ENCODE measurements around the gene SFT2D3. TPM values are rescaled to one million over a fixed set of nuclear protein-coding genes. Genes with fewer than 3 reads are reported as not detected.

SFT2D3 gene
- total and polyA plus RNA-seq, 4 donors, result 2.4 to 4.9 (median 4.7) TPM; not detected in 1

GRCh38 chr2:127709336-127709735 is 8.0 kb downstream of the SFT2D3 start:
- no peak for DNase-seq (ENCODE audit: low spot score)
- peaks cover 5 to 30% (median 21%) of the 10 kb centered on the region in 4 donors for H3K36me3 ChIP-seq (ENCODE audit: control insufficient read depth in 4 of 4, insufficient read depth in 3 of 4, low read depth in 1 of 4, low read length in 3 of 4)
- WGBS, result 96% methylated on average over 13 of the region's 13 CpGs

More at GRCh38 chr2:127709336-127709735, 8.0 kb downstream of the SFT2D3 start:
- Histone ChIP-seq H3K27ac (ENCODE audit: low read depth in 1 of 2, low read length in 2 of 2) (no peak overlapping the region), H3K9me3 (ENCODE audit: control insufficient read depth in 4 of 4, low read length in 3 of 4) (no peaks in the 10 kb centered on the region), H3K9ac (ENCODE audit: low read depth in 1 of 2, low read length in 2 of 2) (no peak overlapping the region), H3K27me3 (ENCODE audit: control insufficient read depth in 4 of 4, insufficient read depth in 4 of 4, low read length in 3 of 4) (no peaks in the 10 kb centered on the region), H3K4me1 (ENCODE audit: control insufficient read depth in 4 of 4, insufficient read depth in 4 of 4, low read length in 3 of 4) (peaks cover 4 to 18% (median 13%) of the 10 kb centered on the region in 4 donors), H3K4me3 (ENCODE audit: low read depth in 1 of 3, low read length in 3 of 3) (no peak overlapping the region)
- TF ChIP-seq RAD21 (IDR thresholded peaks at IDR 0.05), result no peak
- TF ChIP-seq GABPA (IDR thresholded peaks at IDR 0.05 in 1 of 2, conservative IDR thresholded peaks at IDR 0.05 in 1 of 2), result no peak
- TF ChIP-seq HNF4G (IDR thresholded peaks at IDR 0.05), result no peak
- TF ChIP-seq HNF4A (conservative IDR thresholded peaks at IDR 0.05), result no peak
- no peak for TF ChIP-seq ZBTB33 (IDR thresholded peaks at IDR 0.05)
- no peak for TF ChIP-seq TAF1 (conservative IDR thresholded peaks at IDR 0.05)
- TF ChIP-seq MAX (IDR thresholded peaks at IDR 0.05), result no peak
- TF ChIP-seq REST (IDR thresholded peaks at IDR 0.05), result no peak
- no peak for TF ChIP-seq FOXA2 (IDR thresholded peaks at IDR 0.05)
- TF ChIP-seq RXRA (IDR thresholded peaks at IDR 0.05), result no peak
- no peak for TF ChIP-seq JUND (IDR thresholded peaks at IDR 0.05)
- TF ChIP-seq EGR1 (IDR thresholded peaks at IDR 0.05; ENCODE audit: low read depth in 2 of 2), result no peak
- no peak for TF ChIP-seq CTCF (IDR thresholded peaks at IDR 0.05; ENCODE audit: low read depth, low read length, missing input control)
- TF ChIP-seq SP1 (IDR thresholded peaks at IDR 0.05), result no peak
- no peak for TF ChIP-seq NR2F2 (IDR thresholded peaks at IDR 0.05)
- TF ChIP-seq YY1 (IDR thresholded peaks at IDR 0.05), result no peak
- no peak for TF ChIP-seq FOXA1 (IDR thresholded peaks at IDR 0.05)
